Measurements from ENCODE around the gene MAP2.

Gene MAP2

DNA sequence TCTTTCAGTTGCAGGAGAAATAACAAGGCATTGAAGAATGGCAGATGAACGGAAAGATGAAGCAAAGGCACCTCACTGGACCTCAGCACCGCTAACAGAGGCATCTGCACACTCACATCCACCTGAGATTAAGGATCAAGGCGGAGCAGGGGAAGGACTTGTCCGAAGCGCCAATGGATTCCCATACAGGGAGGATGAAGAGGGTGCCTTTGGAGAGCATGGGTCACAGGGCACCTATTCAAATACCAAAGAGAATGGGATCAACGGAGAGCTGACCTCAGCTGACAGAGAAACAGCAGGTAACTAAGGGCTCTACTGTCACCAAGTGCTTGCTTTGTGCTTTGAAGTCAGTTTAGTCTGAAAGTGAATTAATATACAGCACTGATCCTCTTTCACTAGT is 229.3 kb downstream of the MAP2 start:
- Histone ChIP-seq H3K4me3 (ENCODE audit: control insufficient read depth in 1 of 7, extremely low read depth in 1 of 7, insufficient read depth in 4 of 7, low read depth in 2 of 7, low read length in 6 of 7) (no peak overlapping the region), H3K4me1 (ENCODE audit: control extremely low read depth in 1 of 4, control insufficient read depth in 4 of 4, insufficient read depth in 4 of 4, low read length in 3 of 4) (no peaks in the 10 kb centered on the region), H3K9me3 (ENCODE audit: control extremely low read depth in 1 of 5, control insufficient read depth in 4 of 5, insufficient read depth in 2 of 5, low read depth in 1 of 5, low read length in 4 of 5) (peaks cover 0 to 2% (median 0%) of the 10 kb centered on the region in 5 experiments), H3K36me3 (ENCODE audit: control insufficient read depth in 4 of 4, insufficient read depth in 4 of 4, low read length in 3 of 4) (no peaks in the 10 kb centered on the region), H3K27ac (ENCODE audit: insufficient read depth in 1 of 2, low read depth in 1 of 2, low read length in 2 of 2, poor library complexity in 1 of 2, severe bottlenecking in 2 of 2) (no peak overlapping the region), H3K27me3 (replicated peaks in 2 of 5; ENCODE audit: control insufficient read depth in 4 of 5, insufficient read depth in 5 of 5, low read length in 4 of 5) (no peaks in the 10 kb centered on the region)
- 90% methylated on average over 5 of the region's 6 CpGs for WGBS (ENCODE audit: insufficient coverage)
- ChIA-PET CTCF (no interaction called here), POLR2A (no interaction called here)
- DNase-seq, result no peak

DNA sequence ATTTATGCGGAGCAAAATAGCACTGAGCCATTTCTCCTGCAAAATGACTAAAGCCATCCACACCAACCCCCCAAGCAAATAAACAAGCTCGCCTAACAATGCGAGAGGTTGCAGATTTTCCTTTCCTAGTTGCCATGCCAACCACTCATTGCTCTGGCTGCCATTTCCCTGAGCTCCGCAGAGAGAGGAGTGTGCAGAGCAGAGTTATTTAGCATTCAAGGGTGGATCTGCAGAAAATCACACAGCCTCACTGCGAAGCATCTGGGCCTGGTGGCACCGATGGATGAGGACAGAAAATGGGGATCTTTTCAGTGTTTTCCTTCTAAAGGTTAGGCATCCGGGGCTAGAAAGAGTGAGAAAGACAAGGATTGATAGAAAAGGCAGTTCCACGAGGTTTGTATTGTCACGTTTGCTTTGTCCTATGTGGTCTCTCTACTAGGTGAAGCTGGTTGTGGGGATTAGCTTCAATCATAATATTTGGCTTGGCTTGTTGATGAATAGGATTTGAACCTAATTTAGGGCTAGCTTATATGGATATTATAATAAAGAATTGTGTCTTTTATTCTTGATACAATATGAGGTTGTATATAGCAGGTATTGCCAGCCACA is 237.5 kb downstream of the MAP2 start:
- no peak overlapping the region for H3K4me3 ChIP-seq (ENCODE audit: control insufficient read depth in 1 of 7, extremely low read depth in 1 of 7, insufficient read depth in 4 of 7, low read depth in 2 of 7, low read length in 6 of 7)
- ChIA-PET CTCF (interaction anchor here (0.7 kb wide), 1 partner anchor 10 kb away, joined by 4 read pairs; no protein-coding TSS in a partner anchor), POLR2A (no interaction called here)
- H3K36me3 ChIP-seq (ENCODE audit: control insufficient read depth in 4 of 4, insufficient read depth in 4 of 4, low read length in 3 of 4), result no peaks in the 10 kb centered on the region
- no peak overlapping the region for H3K27ac ChIP-seq (ENCODE audit: insufficient read depth in 1 of 2, low read depth in 1 of 2, low read length in 2 of 2, poor library complexity in 1 of 2, severe bottlenecking in 2 of 2)
- H3K4me1 ChIP-seq (ENCODE audit: control extremely low read depth in 1 of 4, control insufficient read depth in 4 of 4, insufficient read depth in 4 of 4, low read length in 3 of 4), result no peaks in the 10 kb centered on the region
- DNase-seq, result no peak
- WGBS (ENCODE audit: insufficient coverage), result 67% methylated on average over 6 of the region's 9 CpGs
- peaks cover 0 to 2% (median 0%) of the 10 kb centered on the region in 5 experiments for H3K27me3 ChIP-seq (replicated peaks in 2 of 5; ENCODE audit: control insufficient read depth in 4 of 5, insufficient read depth in 5 of 5, low read length in 4 of 5)
- H3K9me3 ChIP-seq (ENCODE audit: control extremely low read depth in 1 of 5, control insufficient read depth in 4 of 5, insufficient read depth in 2 of 5, low read depth in 1 of 5, low read length in 4 of 5), result peaks cover 0 to 2% (median 0%) of the 10 kb centered on the region in 5 experiments

DNA sequence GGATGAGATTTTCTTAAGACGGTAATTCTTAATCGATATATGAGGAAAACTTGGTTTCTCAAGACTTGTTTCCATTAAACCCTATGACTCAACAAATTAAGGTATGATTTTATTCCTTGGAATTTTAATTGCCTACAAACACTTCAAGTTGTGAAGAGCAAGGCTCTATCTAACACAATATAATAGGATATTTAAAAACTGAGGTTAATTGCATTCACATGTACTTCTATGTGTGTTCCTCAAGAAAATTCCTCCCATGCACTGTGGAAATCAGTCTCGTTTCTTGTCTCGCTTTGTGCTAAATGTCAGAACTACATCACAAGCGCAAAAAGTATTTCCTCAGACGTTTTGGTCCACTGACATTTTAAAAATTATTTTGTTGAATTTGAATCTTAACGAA is 238.2 kb downstream of the MAP2 start:
- WGBS (ENCODE audit: insufficient coverage), result 100% methylated on average over 2 of the region's 7 CpGs
- ChIA-PET CTCF (no interaction called here), POLR2A (no interaction called here)

DNA sequence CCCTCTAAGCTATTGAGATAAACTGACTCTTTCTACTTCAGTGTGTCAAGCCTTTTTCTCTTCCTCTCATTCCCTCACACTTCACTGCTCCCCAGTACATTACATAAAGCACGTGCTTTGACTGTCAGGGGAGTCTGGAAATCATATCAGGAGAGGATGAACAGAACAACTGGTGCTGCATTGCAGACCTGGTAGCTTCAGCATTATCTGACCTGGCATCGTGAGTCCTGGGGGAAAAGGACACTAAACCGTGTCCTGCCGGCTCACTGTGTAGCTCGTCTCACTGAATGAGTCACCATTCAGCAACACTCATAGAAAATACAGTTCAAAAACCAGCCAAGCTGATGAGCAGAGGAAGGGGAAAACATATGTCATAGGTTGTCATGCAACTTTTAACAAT is 239.3 kb downstream of the MAP2 start:
- 79% methylated on average over 2 of the region's 5 CpGs for WGBS (ENCODE audit: insufficient coverage)
- no peaks in the 10 kb centered on the region for H3K9me3 ChIP-seq (ENCODE audit: control extremely low read depth in 1 of 5, control insufficient read depth in 4 of 5, insufficient read depth in 2 of 5, low read depth in 1 of 5, low read length in 4 of 5)
- POLR2A ChIA-PET, result no interaction called here
- no peak overlapping the region for H3K4me3 ChIP-seq (ENCODE audit: control insufficient read depth in 1 of 7, extremely low read depth in 1 of 7, insufficient read depth in 4 of 7, low read depth in 2 of 7, low read length in 6 of 7)
- no peaks in the 10 kb centered on the region for H3K4me1 ChIP-seq (ENCODE audit: control extremely low read depth in 1 of 4, control insufficient read depth in 4 of 4, insufficient read depth in 4 of 4, low read length in 3 of 4)
- DNase-seq, result no peak
- no peaks in the 10 kb centered on the region for H3K36me3 ChIP-seq (ENCODE audit: control insufficient read depth in 4 of 4, insufficient read depth in 4 of 4, low read length in 3 of 4)
- peaks cover 0 to 2% (median 0%) of the 10 kb centered on the region in 5 experiments for H3K27me3 ChIP-seq (replicated peaks in 2 of 5; ENCODE audit: control insufficient read depth in 4 of 5, insufficient read depth in 5 of 5, low read length in 4 of 5)
- H3K27ac ChIP-seq (ENCODE audit: insufficient read depth in 1 of 2, low read depth in 1 of 2, low read length in 2 of 2, poor library complexity in 1 of 2, severe bottlenecking in 2 of 2), result no peak overlapping the region
- CTCF ChIA-PET, result no interaction called here

More for the DNA sequence above, 238.2 kb downstream of the MAP2 start:
- H3K27ac ChIP-seq (ENCODE audit: insufficient read depth in 1 of 2, low read depth in 1 of 2, low read length in 2 of 2, poor library complexity in 1 of 2, severe bottlenecking in 2 of 2), result no peak overlapping the region
- H3K36me3 ChIP-seq (ENCODE audit: control insufficient read depth in 4 of 4, insufficient read depth in 4 of 4, low read length in 3 of 4), result no peaks in the 10 kb centered on the region
- no peak overlapping the region for H3K4me3 ChIP-seq (ENCODE audit: control insufficient read depth in 1 of 7, extremely low read depth in 1 of 7, insufficient read depth in 4 of 7, low read depth in 2 of 7, low read length in 6 of 7)
- H3K27me3 ChIP-seq (replicated peaks in 2 of 5; ENCODE audit: control insufficient read depth in 4 of 5, insufficient read depth in 5 of 5, low read length in 4 of 5), result peaks cover 0 to 2% (median 0%) of the 10 kb centered on the region in 5 experiments
- H3K4me1 ChIP-seq (ENCODE audit: control extremely low read depth in 1 of 4, control insufficient read depth in 4 of 4, insufficient read depth in 4 of 4, low read length in 3 of 4), result no peaks in the 10 kb centered on the region
- H3K9me3 ChIP-seq (ENCODE audit: control extremely low read depth in 1 of 5, control insufficient read depth in 4 of 5, insufficient read depth in 2 of 5, low read depth in 1 of 5, low read length in 4 of 5), result peaks cover 0 to under 1% (median 0%) of the 10 kb centered on the region in 5 experiments
- no peak for DNase-seq

GRCh38 chr2:209663656-209664055 is 239.8 kb downstream of the MAP2 start:
- CTCF ChIA-PET, result no interaction called here
- peaks cover 0 to 2% (median 0%) of the 10 kb centered on the region in 5 experiments for H3K27me3 ChIP-seq (replicated peaks in 2 of 5; ENCODE audit: control insufficient read depth in 4 of 5, insufficient read depth in 5 of 5, low read length in 4 of 5)
- H3K9me3 ChIP-seq (ENCODE audit: control extremely low read depth in 1 of 5, control insufficient read depth in 4 of 5, insufficient read depth in 2 of 5, low read depth in 1 of 5, low read length in 4 of 5), result no peaks in the 10 kb centered on the region
- DNase-seq, result no peak
- WGBS (ENCODE audit: insufficient coverage), result 89% methylated on average over 1 of the region's 4 CpGs
- POLR2A ChIA-PET, result no interaction called here
- no peak overlapping the region for H3K27ac ChIP-seq (ENCODE audit: insufficient read depth in 1 of 2, low read depth in 1 of 2, low read length in 2 of 2, poor library complexity in 1 of 2, severe bottlenecking in 2 of 2)
- peak overlapping the region in 1 of 7 experiments; percentile 6 for H3K4me3 ChIP-seq (ENCODE audit: control insufficient read depth in 1 of 7, extremely low read depth in 1 of 7, insufficient read depth in 4 of 7, low read depth in 2 of 7, low read length in 6 of 7)
- no peaks in the 10 kb centered on the region for H3K4me1 ChIP-seq (ENCODE audit: control extremely low read depth in 1 of 4, control insufficient read depth in 4 of 4, insufficient read depth in 4 of 4, low read length in 3 of 4)
- no peaks in the 10 kb centered on the region for H3K36me3 ChIP-seq (ENCODE audit: control insufficient read depth in 4 of 4, insufficient read depth in 4 of 4, low read length in 3 of 4)

GRCh38 chr2:209666296-209666695 is 242.4 kb downstream of the MAP2 start:
- Histone ChIP-seq H3K36me3 (ENCODE audit: control insufficient read depth in 4 of 4, insufficient read depth in 4 of 4, low read length in 3 of 4) (no peaks in the 10 kb centered on the region), H3K9me3 (ENCODE audit: control extremely low read depth in 1 of 5, control insufficient read depth in 4 of 5, insufficient read depth in 2 of 5, low read depth in 1 of 5, low read length in 4 of 5) (no peaks in the 10 kb centered on the region), H3K27ac (ENCODE audit: insufficient read depth in 1 of 2, low read depth in 1 of 2, low read length in 2 of 2, poor library complexity in 1 of 2, severe bottlenecking in 2 of 2) (no peak overlapping the region), H3K4me3 (ENCODE audit: control insufficient read depth in 1 of 7, extremely low read depth in 1 of 7, insufficient read depth in 4 of 7, low read depth in 2 of 7, low read length in 6 of 7) (no peak overlapping the region), H3K4me1 (ENCODE audit: control extremely low read depth in 1 of 4, control insufficient read depth in 4 of 4, insufficient read depth in 4 of 4, low read length in 3 of 4) (no peaks in the 10 kb centered on the region), H3K27me3 (replicated peaks in 2 of 5; ENCODE audit: control insufficient read depth in 4 of 5, insufficient read depth in 5 of 5, low read length in 4 of 5) (peaks cover 0 to under 1% (median 0%) of the 10 kb centered on the region in 5 experiments)
- POLR2A ChIA-PET, result no interaction called here
- no peak for DNase-seq
- WGBS (ENCODE audit: insufficient coverage), result 80% methylated on average over 1 of the region's 1 CpG
- CTCF ChIA-PET, result no interaction called here

DNA sequence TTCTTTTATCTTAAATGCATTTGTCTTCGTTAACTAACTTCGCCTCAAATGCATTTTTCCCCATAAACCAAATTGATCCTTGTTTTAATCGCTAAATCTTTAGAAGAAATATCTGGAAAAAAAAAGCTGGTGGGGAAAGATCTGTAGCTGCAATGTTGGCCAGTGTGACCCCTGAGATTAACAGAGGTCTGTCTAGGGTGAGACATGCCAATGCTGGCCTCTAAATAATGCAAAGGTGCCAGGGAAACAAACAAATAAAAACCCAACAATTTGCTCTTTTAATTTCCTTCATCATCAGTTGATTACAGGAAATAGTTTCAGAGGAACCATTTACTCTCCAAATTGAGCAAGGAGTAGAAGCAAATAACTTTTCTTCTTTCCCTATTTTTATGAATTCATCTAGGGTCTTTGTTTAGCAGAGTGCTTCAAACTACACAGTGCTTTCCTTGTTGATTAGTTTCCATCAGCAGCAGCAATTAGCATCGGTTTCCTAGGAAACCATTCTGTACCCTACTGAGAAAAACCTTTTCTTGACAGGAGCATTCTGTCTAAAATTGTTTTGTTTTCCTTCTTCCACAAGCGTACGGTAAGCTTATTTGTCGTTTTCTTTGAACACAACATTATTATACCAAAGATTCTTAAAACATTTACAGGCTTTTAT is 247.3 kb downstream of the MAP2 start:
- ChIA-PET POLR2A (no interaction called here), CTCF (no interaction called here)
- DNase-seq, result no peak
- peaks cover 0 to 3% (median 0%) of the 10 kb centered on the region in 5 experiments for H3K9me3 ChIP-seq (ENCODE audit: control extremely low read depth in 1 of 5, control insufficient read depth in 4 of 5, insufficient read depth in 2 of 5, low read depth in 1 of 5, low read length in 4 of 5)
- H3K27ac ChIP-seq (ENCODE audit: insufficient read depth in 1 of 2, low read depth in 1 of 2, low read length in 2 of 2, poor library complexity in 1 of 2, severe bottlenecking in 2 of 2), result no peak overlapping the region
- no peaks in the 10 kb centered on the region for H3K36me3 ChIP-seq (ENCODE audit: control insufficient read depth in 4 of 4, insufficient read depth in 4 of 4, low read length in 3 of 4)
- H3K4me3 ChIP-seq (ENCODE audit: control insufficient read depth in 1 of 7, extremely low read depth in 1 of 7, insufficient read depth in 4 of 7, low read depth in 2 of 7, low read length in 6 of 7), result no peak overlapping the region
- 92% methylated on average over 3 of the region's 7 CpGs for WGBS (ENCODE audit: insufficient coverage)
- no peaks in the 10 kb centered on the region for H3K4me1 ChIP-seq (ENCODE audit: control extremely low read depth in 1 of 4, control insufficient read depth in 4 of 4, insufficient read depth in 4 of 4, low read length in 3 of 4)
- no peaks in the 10 kb centered on the region for H3K27me3 ChIP-seq (replicated peaks in 2 of 5; ENCODE audit: control insufficient read depth in 4 of 5, insufficient read depth in 5 of 5, low read length in 4 of 5)
